OCI-LY1 (cell line): Measurements from ENCODE around the gene HMGB3.

Source experiments
- EZH2 ChIP-seq: fragments of 200-600 bp; sonication (generic), shearing (Covaris generic); IDR thresholded peaks from 2 replicates; pipeline ENCODE4 v1.8.0; 2017; ENCODE audit warnings: borderline replicate concordance, mixed run types, mild to moderate bottlenecking, antibody characterized with exemption, low read length, moderate library complexity, mixed read lengths
- TF ChIP-seq, protein P1 (sequence below): fragments of 200-600 bp; sonication (generic), shearing (Covaris generic); IDR thresholded peaks from 2 replicates; pipeline ENCODE4 v1.5.1; 2017; ENCODE audit warnings: mild to moderate bottlenecking, antibody characterized with exemption, low read length, moderate library complexity, mixed read lengths

DNA sequence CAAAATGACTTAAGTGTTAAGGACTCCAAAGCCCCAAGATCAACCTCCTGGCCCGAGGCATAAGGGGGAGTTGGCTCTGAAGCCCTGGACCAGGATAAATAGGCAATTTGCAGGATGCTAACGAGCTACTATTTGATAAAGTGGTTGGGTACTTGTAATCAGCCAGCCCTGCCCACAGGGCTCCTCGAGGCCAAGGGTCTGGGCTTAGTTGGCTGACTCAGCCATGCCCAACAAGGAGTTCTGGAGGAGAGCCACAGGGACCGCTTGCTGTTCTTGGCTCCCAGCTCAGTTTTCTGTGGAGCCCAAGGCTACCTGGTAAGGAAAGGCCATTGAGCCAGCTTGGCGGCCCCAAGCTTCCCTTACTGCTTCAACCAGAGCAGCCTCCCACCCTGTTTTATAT is 7.8 kb downstream of the HMGB3 start:
- TF ChIP-seq, protein P1, sequence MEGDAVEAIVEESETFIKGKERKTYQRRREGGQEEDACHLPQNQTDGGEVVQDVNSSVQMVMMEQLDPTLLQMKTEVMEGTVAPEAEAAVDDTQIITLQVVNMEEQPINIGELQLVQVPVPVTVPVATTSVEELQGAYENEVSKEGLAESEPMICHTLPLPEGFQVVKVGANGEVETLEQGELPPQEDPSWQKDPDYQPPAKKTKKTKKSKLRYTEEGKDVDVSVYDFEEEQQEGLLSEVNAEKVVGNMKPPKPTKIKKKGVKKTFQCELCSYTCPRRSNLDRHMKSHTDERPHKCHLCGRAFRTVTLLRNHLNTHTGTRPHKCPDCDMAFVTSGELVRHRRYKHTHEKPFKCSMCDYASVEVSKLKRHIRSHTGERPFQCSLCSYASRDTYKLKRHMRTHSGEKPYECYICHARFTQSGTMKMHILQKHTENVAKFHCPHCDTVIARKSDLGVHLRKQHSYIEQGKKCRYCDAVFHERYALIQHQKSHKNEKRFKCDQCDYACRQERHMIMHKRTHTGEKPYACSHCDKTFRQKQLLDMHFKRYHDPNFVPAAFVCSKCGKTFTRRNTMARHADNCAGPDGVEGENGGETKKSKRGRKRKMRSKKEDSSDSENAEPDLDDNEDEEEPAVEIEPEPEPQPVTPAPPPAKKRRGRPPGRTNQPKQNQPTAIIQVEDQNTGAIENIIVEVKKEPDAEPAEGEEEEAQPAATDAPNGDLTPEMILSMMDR = no peak
- TF ChIP-seq EZH2 = no peak
